ENCODE data around the gene EPB41. TPM values are rescaled to one million over a fixed set of nuclear protein-coding genes. Genes with fewer than 3 reads are reported as not detected.
"Not testable (repeated sequence)": the region's sequence is repeated elsewhere in the genome, so short reads cannot be mapped to it uniquely, and the experiment has no call there.

Gene EPB41
- total RNA-seq, 3 donors from 2014 or later, result 45.8 to 82.2 (median 76.3) TPM

- ATAC-seq (no peak), DNase-seq (no peak)
- H3K36me3 ChIP-seq (ENCODE audit: low read depth), result peaks cover 12% of the 10 kb centered on the region
- H3K9me3 ChIP-seq, result no peaks in the 10 kb centered on the region
- TF ChIP-seq CTCF (IDR thresholded peaks at IDR 0.05), result no peak
- peaks cover 14% of the 10 kb centered on the region for H3K4me1 ChIP-seq (ENCODE audit: low read depth)
- intact Hi-C loops (cut with DNase I, micrococcal nuclease), result no loop called here
- H3K4me3 ChIP-seq, result no peak overlapping the region
Observed at GRCh38 chr1:29144178-29144577, 229.8 kb downstream of the EPB41 start.

- TF ChIP-seq CTCF (IDR thresholded peaks at IDR 0.05), result no peak
- peaks cover 17% of the 10 kb centered on the region for H3K36me3 ChIP-seq (ENCODE audit: low read depth)
- no peaks in the 10 kb centered on the region for H3K9me3 ChIP-seq
- H3K4me3 ChIP-seq, result no peak overlapping the region
- intact Hi-C loops (cut with DNase I, micrococcal nuclease), result no loop called here
- H3K4me1 ChIP-seq (ENCODE audit: low read depth), result peaks cover 14% of the 10 kb centered on the region
- DNase-seq (peak in 1 of 3 donors; percentile 18), ATAC-seq (peak; percentile 95)
Observed at GRCh38 chr1:29145739-29146437, 231.5 kb downstream of the EPB41 start.

GRCh38 chr1:29148656-29149491, 234.5 kb downstream of the EPB41 start:
- peaks cover 14% of the 10 kb centered on the region for H3K4me1 ChIP-seq (ENCODE audit: low read depth)
- no peak for ATAC-seq
- intact Hi-C loops (cut with DNase I, micrococcal nuclease), result no loop called here
- no peaks in the 10 kb centered on the region for H3K9me3 ChIP-seq
- no peak for TF ChIP-seq CTCF (IDR thresholded peaks at IDR 0.05)
- no peak for DNase-seq
- H3K36me3 ChIP-seq (ENCODE audit: low read depth), result peaks cover 25% of the 10 kb centered on the region
- no peak overlapping the region for H3K4me3 ChIP-seq

- H3K9me3 ChIP-seq; intact Hi-C loops (cut with DNase I, micrococcal nuclease); DNase-seq; H3K4me3 ChIP-seq; ATAC-seq: not testable (repeated sequence)
- Histone ChIP-seq H3K36me3 (ENCODE audit: low read depth) (peaks cover 27% of the 10 kb centered on the region), H3K4me1 (ENCODE audit: low read depth) (peaks cover 12% of the 10 kb centered on the region)
Observed at GRCh38 chr1:29150346-29150745, 236.0 kb downstream of the EPB41 start.

- TF ChIP-seq CTCF (IDR thresholded peaks at IDR 0.05), result no peak
- peaks cover 27% of the 10 kb centered on the region for H3K36me3 ChIP-seq (ENCODE audit: low read depth)
- H3K4me1 ChIP-seq (ENCODE audit: low read depth), result no peaks in the 10 kb centered on the region
- no peaks in the 10 kb centered on the region for H3K9me3 ChIP-seq
- ATAC-seq (no peak), DNase-seq (no peak)
- no peak overlapping the region for H3K4me3 ChIP-seq
- intact Hi-C loops (cut with DNase I, micrococcal nuclease), result no loop called here
Observed at GRCh38 chr1:29152046-29152805, 237.9 kb downstream of the EPB41 start.

All from mucosa of descending colon (tissue), 3 donors.